Pons (tissue), 1 donor: ENCODE results near the gene IL17RD.

Experiments used
- DNase-seq: peaks from one replicate; pipeline ENCODE4 v3.0.0-alpha.2; 2016; ENCODE audit warnings: low spot score

The IL17RD gene

DNA sequence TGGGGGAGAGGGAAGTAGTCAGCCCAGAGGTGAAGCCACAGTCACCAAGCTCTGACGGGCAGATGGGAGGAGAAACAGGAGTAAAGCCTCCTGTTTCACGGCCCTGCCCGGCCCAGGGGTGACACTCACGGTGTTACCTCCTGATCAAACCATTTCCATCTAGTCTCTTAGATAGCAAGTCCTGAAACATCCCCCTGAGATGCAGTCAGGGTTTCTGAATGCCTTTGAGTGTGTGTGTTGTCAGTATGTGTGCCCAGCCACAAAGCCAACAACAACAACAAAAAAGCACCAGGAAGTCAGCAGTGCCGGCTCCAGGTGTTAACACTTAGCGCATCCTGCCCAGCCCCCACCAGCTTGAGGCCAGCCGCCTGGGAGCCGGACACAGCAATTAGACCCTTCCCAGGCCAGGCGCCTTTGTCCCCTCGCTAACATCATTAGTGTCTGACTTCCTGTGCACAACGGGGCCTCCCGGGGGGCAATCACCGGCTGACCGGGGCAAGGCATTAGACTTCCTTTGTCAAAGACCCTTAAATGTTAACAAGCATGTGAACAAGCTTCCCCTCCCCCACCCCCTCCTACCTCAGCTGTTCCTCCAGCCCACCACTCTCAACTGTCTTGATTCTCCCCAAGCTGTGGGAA lies 34.5 kb downstream of the IL17RD start:
- DNase-seq, result no peak

DNA sequence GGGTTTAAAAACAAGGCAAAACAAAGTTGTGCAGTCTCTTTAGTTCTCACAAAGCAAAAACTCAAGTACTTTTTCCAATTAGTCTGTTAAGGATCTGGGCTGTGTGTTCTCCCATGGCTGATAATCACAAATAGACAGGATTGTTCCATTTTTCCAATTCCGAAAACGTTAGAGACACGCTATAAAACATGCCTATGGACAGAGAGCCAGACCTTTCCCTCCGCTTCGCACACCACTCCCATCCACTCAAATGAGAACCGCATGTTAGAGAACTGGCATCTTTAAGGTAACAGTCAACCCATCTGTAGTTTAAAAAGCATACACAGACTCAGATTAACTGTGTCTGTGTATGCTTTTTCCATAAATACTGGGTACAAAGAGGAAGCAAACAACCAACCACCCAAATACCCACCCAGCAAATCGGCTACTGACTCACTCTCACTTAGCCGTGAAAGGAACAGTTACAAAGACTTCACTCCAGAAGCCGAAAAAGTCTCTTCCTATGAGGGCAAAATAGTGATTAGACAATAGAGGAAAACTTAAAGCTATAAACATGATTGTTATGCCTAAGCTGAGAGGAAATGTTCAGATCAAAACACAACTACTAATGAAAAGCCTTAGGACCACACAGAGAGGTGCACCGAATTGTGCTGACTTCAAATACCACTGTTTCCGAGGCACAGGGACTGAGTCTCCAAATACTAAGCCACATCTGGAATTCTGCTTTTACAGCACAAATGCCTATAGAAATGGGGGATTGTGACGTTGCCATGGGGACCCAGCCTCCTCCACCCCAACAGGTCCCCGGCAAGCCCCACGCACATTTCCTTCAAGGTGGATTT lies 36.1 kb downstream of the IL17RD start:
- no peak for DNase-seq

GRCh38 chr3:57127891-57128518 lies 37.1 kb downstream of the IL17RD start:
- no peak for DNase-seq

- DNase-seq, result no peak
These were observed 38.9 kb downstream of the IL17RD start for GRCh38 chr3:57126244-57126643.

GRCh38 chr3:57120451-57121174 lies 44.5 kb downstream of the IL17RD start:
- no peak for DNase-seq

DNA sequence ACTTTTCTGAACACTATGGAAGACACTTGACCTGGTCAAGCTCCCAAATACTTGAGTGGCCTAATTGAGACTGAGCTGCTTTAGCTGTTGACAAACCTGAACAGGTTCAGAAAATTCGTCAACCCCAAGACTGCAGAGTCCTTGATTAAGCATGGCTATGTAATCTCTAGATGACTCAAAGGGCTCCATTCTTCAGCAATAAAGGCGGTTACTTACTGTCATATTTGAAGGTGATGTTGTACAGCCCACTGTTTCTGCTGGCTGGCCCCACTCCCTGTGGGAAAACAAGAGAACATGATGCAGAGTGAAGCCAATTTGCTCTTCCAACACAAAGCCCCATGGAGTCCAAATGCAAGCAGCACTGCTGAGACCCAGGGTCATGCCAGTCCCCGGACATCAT lies 45.1 kb downstream of the IL17RD start:
- DNase-seq, result no peak

DNA sequence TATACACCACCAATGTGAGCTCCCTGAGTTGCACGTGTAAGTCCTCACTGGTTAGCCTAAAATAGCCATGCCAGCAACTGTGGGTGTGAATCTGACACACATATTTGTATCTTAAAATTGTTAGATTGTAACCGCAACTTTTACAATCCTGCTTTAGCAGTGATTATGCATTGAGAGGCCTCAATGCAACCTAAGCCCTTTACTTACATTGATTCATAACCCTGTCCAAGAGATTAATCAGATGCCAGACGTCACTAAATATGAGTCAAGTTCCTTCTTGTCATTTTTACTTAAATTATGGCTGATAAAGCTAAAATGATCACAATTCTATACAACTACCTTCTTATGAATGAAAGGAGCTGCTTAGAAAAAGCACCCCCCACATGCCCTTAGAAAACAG lies 46.9 kb downstream of the IL17RD start:
- no peak for DNase-seq

DNA sequence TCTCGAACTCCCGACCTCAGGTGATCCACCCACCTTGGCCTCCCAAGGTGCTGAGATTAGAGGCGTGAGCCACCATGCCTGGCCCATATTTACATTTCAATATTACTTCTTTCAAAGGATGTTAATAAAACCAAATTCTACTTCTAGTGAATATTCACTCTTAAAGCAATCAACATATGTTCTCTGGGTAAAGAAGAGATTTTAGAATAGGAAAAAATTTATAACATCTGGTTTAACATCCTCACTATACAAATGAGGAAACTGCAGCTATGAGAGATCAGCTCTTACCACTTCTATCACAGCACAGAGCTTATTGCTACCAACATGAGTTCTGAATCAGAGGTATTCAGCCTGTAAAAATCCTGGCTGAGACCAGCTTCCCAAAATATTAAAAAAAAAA lies 48.7 kb downstream of the IL17RD start:
- no peak for DNase-seq

DNA sequence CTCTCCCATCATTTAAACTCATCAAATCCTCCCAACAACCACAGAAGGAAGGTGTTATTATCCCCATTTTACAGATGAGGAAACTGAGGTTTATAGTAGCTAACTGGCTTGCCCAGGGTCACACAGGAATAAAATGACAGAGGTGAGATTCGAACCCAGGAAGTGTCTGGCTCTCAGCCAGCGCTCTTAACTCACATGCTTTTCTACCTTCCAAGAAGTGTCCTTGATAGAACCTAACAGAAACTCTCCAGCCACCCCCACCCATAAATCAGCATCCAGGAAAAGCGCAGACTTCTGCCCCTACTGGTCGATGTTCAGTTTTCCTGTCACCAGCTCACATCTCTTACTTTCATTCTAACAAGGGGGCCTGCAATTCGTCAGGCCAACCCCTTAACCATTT lies 52.9 kb downstream of the IL17RD start:
- no peak for DNase-seq

DNA sequence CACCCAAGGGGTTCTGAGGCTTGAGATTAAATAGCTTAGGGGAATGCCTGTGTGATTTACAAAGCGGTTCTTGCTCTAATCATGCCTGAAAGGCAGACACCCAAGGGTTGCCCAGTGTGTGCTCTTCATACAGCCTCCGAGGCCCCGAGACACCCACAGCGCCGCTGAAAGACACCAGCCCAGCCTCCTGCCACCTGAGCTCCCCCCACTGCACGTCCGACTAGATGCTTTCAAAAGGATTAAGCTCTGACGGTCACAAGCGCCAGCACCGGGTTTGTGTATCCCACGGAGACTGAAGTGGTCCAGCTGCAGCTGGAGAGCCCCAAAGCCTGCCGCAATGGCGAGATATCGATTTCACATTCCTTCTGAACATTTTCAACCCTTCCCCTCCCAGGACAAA lies 54.4 kb downstream of the IL17RD start:
- no peak for DNase-seq

- no peak for DNase-seq
These were observed 54.9 kb downstream of the IL17RD start for GRCh38 chr3:57110214-57110613.

DNA sequence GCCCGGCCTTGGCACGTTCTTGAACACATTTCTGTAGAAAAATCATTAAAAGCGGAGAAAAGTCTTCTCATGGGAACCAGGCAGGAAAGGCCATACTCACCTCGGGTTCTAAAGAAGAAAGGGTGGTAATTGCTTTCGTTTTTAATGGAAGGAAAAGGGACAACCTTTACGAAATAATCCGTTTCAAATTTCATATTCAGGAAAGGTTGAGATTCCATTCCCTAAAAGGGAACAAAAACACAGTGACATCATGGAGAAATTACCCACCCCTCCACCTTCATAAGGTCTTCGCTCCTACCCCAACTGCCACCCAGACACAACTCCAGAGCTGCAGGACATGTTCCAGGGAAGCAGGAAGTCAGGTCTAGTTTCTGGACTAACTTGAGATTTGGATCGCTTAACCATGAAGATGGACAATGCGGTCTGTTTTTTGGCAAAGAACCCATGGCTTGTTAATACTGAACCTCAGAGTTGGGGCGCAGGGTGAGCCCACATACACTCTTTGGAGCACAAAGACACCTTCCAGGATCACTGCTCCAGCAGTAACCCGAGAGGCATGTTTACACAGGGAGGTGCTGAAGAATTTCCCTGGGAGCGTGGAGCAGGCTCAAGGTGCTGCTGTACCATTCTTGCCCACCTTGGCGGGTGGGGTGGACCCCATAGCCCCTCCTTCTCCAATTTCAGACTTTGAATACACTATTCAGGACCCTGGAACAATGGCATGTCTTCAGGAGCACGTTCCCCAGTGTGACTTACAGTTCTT lies 55.5 kb downstream of the IL17RD start:
- DNase-seq, result no peak

DNA sequence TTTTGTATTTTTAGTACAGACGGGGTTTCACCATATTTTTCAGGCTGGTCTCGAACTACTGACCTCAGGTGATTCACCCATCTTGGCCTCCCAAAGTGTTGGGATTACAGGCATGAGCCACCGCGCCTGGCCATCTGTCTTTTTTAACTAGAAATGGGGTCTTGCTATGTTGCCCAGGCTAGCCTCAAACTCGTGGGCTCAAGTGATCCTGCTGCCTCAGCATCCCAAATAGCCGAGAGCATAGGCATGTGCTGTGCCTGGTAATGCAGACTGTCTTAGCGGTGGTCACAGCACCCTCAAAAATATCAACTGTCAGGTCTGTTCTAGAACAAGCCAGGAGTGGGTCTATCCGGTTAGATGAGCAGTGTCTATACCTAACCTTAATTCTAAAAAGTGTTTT lies 56.5 kb downstream of the IL17RD start:
- no peak for DNase-seq

DNA sequence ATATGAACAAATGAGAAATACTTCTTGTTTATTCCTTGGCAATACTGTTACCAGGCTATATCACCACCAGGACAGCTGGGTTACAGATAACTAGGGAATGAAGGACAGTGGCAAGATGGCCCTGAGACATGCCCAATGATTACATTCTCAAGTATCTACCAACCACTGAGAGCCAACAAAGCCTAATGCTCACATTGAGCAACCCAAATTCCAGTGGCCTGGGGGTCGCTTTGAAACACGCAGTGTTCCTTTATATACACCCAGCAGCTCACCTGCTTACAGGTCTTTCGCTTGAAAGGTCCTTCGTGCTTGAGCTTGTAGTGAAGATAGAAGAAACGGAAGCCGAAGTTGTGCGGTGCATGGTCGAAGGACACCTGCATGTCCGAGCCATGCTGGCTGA lies 59.6 kb downstream of the IL17RD start:
- no peak for DNase-seq

DNA sequence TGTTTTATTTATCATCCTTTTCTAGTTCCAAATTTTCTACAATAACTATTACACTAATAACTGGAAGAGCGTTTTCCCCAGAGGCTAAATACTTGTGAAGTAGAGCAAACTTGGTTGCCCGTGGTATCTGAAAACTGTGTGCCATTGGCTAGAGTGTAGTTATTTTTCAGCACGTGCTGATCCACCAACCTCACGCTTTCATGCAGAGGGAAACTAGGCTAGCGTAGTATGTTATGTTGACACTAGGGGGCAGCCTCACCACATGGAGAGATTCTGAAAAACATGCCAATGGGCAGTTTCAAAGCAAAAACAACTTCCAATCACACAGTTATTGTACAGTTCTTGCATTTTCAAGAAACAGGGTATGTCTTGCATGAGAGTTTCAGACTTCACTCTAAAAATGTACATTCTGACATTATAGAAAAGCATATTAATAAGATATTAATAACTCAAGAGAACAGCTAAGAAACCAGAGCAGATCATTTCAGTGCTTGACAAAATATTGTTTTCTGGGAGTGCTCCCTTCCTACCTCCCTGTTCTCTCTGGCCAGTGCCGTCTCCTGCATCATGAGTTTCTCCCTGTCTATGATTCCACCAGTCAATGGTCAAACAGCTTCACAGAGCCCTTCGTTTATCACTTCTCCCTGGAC lies 65.0 kb downstream of the IL17RD start:
- DNase-seq, result peak; percentile 86

DNA sequence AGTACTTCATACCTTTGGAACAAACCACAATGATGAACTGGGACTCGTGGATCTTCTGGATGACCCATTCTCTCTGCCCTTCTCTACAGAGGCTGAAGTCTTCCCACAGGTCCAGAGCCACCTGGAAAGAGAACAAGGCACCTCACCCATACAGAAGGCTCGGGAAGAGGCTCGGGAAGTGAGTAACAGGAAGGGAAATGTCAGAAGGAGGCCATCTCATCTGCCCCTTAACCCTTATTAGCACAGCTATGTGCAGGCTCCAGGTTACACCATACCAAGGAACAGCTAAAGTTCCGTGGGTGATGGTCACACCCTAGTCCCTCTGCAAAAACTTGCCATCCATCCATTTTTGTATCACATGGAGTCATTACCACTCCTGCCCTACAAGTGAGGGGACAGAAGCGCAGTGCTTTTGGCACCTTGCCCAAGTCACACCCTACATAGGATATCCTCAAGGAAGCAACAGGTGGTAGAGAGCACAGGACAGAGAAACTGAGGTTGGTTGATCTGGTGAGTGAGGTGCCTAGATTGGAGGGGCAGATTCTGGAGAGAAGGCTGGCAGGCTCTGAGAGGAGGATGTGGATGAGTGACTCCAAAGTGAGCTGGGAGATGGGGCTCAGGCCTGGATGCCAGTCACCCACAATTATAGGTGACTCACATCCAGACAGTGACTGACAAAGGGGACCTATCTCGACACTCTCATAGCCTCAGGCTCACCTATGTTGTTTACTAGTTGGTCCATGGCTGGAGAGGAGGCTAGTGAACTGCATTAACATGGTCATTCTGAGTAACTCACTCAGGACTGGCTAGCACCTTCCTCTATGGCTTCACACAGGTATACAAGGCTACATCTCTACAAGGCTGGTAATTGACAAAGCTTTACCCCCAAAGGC lies 66.5 kb downstream of the IL17RD start:
- no peak for DNase-seq

- no peak for DNase-seq
These were observed 67.6 kb downstream of the IL17RD start for GRCh38 chr3:57097536-57097935.

- DNase-seq, result no peak
These were observed 69.8 kb downstream of the IL17RD start for GRCh38 chr3:57095363-57095762.

GRCh38 chr3:57094575-57094974 lies 70.6 kb downstream of the IL17RD start:
- no peak for DNase-seq

GRCh38 chr3:57093971-57094535 lies 71.1 kb downstream of the IL17RD start:
- no peak for DNase-seq
